NCI-H2196 (cell line): ENCODE measurements around the gene CNGB1.
"Not testable (repeated sequence)": the region's sequence is repeated elsewhere in the genome, so short reads cannot be mapped to it uniquely, and the experiment has no call there.

Experiments used
- DNase-seq: peaks from one replicate; lab custom pipeline; 2025; ENCODE audit not compliant: unreplicated experiment; lab: John Stamatoyannopoulos, UW

Gene CNGB1

DNA sequence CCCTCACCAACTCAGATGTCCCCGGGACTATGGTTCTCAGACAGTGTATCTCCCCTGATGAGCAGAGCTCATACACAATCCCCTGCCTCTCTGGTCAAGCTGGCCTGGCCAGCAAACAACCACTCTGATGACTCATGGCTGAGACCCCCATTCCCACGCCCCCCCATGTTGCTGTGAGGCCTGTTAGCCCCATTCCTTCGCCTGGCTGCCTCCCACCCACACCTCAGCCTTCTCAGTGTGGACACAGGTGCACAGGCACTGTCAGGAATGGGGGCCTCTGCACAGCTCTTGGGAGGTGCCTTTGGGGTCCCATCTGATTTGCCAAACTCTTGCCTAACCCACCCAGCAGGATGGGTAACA lies 80.2 kb downstream of the CNGB1 start:
- DNase-seq, result no peak

DNA sequence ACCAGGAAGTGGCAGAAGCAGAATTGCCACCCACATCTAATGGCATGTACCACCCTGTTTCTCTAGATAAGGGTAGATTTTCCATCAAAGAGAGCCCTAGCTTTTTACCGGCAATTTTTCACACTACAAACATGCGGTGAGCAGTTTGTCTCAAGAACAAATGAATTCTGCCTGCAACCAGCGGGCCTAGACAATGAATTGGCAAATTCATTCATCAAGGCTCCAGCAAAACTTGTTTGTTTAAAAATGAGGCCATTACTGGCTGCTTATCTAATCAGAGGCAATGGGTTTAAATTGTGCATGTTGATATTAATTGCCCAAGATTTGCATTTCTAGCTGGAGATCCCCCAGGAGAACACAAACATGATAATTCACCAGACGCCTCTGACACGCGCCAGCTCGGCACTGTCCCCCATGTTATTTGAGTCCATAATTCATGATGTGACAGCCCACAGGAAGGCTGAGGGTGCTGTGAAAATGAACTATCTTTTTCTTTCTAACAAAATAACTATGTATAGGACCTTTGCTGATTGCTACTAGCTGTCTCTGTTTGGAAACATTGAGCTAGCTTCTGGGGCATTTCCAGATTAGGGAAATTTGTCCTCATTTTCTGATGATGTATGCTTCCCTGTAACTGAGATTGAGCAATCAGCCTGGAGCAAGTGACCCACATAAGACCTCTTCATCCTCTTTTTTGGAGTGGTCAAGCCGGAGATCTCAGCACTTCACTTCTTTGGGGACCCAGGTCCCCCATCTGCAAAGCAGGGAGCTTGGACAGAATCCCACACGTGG lies 80.8 kb downstream of the CNGB1 start:
- no peak for DNase-seq

DNA sequence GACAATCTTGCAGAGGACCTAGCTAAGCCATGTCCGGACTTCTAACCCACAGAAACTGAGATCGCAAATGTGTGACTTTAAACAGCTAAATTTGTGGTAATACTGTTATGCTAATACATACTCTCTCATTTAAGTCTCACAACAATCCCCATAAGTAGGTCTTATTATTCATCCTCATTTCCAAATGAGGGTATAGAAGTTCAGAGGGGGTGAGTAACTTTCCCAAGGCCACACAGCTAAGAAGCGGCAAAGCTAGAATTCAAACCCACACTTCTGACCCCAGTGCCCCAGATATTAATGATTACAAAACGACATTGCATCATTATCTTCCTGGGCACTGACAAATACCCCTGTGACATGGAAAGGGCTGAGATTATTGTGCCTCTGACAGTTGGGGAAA lies 81.4 kb downstream of the CNGB1 start:
- no peak for DNase-seq

DNA sequence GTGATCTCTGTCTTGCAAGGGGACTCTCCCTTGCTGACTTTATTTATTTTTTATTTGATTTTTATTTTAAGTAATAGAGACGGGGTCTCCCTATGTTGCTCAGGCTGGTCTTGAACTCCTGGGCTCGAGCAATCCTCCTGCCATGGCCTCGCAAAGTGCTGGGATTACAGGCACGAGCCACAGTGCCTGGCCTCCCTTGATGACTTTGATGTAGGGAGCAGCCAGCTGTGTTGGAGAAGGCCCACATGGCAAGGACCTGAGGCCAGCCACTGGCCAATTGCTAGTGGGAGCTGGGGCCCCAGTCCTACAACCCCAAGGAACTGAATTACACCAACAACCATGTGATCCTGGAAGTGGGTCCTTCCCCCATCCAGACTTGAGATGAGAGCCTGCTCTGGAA lies 81.8 kb downstream of the CNGB1 start:
- DNase-seq, result no peak

DNA sequence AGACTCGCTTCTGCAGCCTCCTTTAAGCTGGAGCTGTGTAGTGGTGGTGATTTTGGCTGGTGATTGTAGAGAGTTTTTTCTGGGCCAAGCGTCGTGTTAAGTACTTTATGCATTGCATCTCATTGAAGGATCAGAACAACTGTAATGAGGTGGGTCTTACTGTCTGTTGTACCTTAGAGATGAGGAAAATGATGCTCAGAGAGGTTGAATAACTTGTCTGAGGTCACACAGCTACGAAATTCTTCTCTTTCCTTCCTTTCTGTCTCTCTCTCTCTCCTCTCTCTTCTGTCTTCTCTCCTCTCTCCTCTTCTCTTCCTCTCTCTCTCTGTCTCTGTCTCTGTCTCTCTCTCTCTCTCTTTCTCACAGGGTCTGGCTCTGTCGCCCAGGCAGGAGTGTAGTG lies 82.8 kb downstream of the CNGB1 start:
- no peak for DNase-seq

DNA sequence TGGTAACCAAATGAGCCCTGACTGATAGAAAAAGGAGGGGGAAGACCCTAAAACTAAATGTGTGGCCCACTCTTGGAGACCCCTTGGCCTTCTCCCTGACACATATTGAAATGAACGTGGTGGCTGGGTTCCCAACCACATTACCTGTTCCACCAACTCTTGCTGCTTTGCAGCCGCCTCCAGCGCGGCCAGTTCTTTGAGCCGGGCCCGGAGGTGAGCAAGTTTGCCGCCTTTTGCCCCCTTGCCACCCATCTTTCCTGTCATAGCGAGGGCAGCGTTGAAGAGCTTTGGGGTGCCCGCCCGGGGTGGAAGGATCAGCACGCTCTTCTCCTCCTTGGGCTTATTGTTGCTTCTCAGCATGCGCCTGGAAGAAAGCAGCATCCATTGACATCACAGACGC lies 83.2 kb downstream of the CNGB1 start:
- no peak for DNase-seq

DNA sequence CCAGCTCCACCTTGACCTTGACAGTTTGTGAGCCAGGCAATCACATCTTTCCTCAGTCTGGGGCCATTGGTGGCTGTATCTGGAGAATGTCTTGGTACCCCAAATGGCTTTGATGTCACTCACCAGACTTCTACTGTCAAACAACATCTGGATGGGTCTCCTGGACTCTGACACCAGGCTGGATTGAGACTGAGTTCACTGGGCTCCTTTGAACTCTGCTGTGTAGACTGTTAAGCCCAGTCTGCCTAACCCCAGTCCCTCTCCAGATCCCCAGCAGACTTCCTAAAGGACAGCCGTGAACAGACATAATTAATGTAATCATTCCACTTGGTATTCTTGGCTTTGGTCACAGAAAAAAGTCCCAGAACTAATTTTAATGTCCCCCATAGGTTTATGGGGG lies 84.5 kb downstream of the CNGB1 start:
- no peak for DNase-seq

DNA sequence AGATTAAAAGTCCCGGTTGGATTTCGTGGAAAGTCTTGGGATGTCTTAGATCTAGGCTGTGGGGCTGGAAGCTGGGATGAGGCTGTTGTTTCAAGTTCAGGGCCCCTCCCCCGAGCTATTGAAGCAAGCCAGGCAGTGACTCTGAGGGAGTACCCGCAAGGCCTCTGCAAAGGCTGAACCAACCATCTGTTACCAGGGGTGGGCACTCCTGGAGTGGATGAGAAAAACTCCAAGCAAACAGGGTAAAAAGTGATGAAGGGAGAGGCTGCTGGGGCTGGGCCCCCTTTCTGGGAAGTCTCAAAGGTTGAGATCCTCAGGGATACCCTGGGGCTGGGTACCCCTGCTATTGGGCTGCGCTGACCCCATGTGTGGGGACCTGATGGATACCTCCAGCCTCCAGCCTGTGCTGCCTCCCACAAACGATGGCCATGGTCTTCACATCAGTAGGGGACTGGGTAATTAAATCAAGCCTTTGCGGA lies 86.2 kb downstream of the CNGB1 start:
- no peak for DNase-seq

DNA sequence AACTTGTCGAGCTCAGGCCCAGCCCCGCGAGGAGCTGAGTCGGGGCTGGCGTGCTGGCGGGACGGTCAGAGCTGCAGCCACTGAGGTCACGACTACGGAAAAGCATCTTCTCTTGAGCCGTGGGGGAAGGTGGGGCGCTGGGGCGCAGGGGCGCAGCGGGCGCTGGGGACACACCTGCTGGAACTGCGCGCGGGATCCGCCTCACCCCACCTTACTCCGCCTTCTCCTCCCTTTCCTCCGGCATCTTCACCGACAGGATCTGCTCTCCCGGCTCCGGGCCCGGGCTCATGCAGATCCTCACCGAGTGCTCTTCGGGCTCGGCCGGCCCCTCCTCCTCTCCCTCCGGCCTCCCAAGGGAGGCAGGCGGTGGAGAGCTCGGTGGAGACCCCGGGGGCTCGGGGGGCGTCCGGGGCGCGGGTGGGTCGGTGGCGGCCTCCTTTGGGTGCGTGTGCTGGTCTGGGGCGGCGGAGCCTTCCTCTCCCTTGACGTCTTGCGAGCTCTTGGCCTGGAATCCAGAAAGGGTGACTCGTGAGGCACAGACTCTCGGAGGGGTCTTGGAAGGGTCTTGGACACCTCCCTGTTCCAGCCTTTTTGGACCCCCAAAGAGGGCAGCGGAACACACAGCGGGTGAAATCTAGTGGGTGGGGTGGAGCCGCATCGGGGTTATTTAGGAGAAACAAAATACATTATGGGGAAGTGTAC lies 86.8 kb downstream of the CNGB1 start:
- DNase-seq, result no peak

DNA sequence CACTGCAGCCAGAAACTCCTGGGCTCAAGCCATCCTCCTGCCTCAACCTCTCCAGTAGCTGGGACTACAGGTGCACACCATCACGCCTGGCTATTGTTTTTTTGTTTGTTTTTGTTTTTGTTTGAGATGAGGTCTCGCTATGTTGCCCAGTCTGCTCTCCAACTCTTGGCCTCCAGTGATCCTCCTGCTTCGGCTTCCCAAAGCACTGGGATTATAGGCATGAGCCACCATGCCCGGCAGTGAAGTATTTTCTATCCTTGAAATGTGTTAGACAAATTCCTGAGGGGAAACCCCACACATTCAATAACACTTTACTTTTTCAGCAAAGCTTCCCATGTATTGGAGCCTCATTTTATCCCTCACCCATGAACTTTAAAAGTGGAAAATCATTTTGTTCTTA lies 87.4 kb downstream of the CNGB1 start:
- DNase-seq, result no peak

DNA sequence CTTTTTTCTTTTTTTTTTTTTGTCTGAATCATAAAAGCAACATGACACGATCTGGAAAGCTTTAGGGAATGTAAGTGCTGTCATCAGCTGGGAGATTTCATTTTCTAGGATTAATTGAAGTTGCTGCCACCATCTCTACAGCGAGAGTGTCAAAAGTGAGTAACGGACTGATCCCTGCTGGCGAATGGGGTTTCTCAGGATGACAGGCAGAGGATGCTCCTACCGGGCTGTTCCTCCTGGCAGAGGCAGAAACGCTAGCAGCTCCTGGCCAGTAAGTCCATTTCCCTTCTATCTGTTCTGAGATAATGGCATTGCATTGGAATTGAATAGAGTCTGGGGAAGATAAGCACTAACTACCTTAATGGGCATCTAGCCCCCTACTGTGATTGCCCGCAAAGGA lies 88.1 kb downstream of the CNGB1 start:
- no peak for DNase-seq

DNA sequence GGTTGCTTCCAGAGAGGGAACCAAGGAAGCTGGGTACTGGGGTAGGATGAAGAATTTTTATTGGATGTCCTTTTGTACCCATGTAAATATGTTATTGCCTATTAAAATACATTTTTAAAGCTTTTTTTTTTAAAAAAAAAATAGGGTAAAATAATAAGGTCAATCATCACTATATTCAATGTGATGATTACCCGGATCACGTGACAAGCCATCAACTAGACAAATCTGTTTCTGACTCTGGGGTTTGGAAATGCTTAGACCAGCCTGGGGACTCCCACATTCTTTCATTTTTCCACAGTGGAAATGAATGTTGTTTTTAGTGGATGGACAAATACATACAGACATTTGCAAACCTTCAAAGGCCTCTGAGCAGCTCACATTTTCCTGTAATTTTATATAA lies 88.7 kb downstream of the CNGB1 start:
- no peak for DNase-seq

DNA sequence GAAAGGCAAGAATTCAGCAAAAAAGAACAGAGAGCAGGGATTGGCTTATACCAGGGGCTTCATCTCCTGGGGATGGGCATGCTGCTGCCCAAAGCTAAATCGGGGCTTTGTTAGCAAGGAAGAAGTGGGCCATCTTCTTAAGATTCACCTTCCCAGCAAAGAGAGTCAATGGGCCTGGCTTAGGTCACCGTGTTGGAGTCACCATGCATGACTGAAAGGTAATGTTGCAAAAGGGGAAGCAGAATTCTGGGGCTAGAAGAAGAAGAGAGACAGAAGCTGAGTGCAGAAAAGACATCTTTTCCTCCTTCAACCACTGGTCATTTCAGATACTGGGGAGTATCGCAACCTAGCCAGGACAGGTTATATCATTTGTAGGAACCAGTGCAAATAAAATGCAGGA lies 92.3 kb downstream of the CNGB1 start:
- DNase-seq, result no peak

DNA sequence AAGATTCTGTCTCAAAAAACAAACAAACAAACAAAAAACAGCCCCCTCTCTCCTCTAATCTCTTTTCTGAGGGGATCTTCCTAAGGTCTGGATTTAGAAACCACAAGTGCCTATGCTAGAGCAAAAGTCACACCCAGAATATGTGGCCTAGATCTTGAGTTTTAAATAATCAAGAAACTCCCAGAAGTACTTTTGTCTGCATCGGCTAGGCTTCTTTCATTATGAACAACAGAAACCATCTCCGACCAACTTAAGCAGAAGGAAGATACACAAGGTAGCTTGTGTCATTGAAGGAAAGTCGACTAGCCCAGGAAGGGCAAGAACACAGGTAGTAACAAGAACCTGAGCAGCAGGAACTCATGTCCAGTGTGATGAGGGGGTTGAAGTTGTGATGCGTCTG lies 94.7 kb downstream of the CNGB1 start:
- no peak for DNase-seq

DNA sequence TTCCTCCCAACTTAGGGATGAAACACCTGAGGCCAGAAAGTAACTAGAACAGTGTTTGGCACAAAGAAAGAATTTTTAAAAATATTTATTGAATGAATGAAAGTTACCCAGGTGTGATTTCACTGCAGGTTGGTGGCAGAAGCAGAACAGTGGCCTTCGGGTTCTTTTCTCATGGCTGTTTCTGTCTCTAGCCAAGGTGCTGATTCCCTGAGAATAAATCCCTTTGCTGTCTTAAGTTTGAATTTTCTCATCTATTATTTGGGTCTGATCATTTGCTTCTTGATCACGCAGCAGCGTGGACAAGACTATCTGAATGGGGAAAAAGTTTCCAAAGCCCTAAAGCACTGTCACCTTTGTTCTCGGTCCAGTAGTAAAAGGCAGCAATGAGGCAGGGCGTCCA lies 95.6 kb downstream of the CNGB1 start:
- no peak for DNase-seq

DNA sequence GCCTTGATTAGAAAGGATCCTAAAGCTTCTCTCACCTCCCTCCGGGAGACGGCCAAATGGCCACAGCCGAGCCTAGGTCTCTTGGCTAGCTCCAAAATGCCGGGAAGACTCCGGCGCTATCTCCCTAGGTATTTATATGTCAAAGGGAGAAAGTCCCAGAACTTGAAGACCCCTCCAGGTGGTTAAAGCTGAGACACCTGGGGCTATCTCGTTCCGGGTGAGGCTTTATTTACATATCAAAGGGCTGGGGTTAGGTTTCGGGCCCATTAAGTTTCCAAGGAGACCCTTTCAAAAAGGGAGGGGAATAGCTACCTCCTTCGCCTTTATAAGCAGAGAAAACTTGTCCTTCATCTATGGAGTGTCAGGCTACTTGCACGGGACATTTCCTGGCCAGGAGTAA lies 97.7 kb downstream of the CNGB1 start:
- no peak for DNase-seq

DNA sequence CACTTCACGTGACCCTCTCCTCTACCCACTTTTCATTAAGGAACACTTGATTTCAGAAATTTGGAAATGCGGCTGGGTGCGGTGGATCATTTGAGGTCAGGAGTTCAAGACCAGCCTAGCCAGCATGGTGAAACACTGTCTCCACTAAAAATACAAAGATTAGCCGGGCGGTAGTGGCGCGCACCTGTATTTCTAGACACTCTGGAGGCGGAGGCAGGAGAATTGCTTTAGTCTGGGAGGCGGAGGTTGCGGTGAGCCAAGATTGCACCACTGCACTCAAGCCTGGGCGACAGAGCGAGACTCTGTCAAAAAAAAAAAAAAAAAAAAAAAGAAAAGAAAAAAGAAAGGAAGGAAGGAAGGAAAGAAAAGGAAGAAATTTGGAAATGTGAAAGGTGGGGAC lies 98.2 kb downstream of the CNGB1 start:
- DNase-seq, result not testable (repeated sequence)

DNA sequence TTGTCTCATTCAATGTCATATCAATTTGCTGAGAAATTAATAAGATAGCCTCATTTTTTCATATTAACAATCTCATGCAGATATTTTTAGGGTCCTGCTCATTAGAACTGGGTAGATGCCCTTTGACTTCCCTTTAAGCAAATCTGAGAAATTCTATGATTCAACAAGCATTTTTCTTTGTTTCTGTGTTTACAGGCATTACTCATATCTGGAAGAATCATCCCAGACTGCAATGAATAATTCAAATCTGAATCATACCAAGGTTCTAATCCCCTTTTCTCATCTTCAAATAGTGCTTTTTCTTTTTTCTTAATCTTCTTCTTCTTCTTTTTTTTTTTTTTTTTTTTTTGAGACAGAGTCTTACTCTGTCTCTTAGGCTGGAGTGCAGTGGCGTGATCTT lies 99.5 kb downstream of the CNGB1 start:
- DNase-seq, result no peak

DNA sequence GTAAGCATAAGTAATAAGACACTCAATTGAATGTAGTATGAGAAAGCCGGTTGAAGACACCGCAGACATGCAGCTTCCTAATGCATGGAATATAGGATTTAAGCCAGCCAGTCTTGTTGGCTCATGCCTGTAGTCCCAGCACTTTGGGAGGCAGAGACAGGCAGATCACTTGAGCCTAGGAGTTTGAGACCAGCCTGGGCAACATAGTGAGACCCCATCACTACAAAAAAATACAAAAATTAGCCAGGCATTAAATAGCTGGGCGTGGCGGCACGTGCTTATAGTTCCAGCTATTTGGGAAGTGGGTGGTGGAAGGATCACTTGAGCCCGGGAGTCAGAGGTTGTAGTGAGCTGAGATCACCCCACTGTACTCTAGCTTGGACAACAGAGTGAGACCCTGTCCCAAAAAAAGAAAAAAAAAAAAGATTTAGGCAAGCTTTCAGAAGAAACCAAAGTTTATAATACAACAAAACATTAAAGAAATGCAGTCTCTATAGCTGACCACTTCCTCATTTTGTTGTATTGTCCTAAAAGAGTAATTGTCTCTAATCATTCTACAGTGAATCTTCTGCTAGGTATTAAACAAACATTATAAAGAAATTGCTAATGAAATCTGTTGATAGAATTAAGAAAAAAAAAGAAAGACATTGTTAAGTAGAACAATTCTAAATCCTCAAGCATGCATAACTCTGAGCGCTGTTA lies 100.0 kb downstream of the CNGB1 start:
- DNase-seq, result no peak

DNA sequence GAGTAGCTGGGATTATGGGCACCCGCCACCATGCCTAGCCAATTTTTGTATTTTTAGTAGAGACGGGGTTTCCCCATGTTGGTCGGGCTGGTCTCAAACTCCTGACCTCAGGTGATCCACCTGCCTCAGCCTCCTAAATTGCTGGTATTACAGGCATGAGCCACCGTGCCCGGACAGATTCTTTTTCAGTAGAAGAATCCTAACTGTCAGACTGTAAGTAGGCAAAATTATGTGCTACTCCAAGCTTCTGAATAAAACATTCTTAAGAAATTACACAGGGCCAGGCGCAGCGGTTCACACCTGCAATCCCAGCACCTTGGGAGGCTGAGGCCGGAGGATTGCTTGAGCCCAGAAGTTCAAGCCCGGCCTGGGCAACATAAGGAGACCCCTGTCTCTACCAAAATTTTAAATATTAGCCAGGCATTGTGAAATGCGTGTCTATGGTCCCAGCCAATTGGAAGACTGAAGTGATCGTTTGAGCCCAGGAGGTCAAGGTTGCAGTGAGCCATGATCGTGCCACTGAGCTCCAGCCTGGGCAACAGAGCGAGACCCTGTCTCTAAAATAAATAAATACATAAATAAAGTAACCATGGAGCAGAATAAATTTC lies 101.9 kb downstream of the CNGB1 start:
- DNase-seq, result no peak

DNA sequence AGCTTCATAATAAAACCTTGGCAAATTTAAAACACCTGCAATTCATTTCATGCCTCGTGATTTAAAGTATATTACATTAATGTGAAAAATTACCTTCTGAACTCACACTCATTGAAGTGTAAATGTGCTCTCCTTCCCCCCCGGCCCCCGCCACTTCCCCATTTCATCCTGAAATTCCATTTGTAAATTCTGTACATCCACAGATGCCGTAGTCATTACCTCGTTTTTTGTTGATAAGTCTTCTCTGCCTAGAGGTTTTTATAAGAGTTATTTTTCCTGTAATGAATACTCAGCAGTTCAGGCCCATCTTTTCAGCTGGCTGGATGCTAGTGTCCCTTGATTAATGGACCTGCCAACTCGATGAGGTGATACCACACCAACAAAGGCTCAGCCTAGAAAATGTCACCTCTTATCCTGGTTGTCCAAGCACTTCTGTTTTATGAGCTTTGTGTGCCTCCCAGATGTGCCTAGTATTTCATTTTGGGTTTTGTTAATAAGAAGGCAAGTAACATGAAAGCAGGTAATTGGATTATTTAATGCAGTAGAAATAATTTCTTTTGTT lies 103.8 kb downstream of the CNGB1 start:
- peak; percentile 29 for DNase-seq
